Body of pancreas (tissue), 4 donors: ENCODE results near the gene CDS1.

Experiments
- POLR2A ChIP-seq, 3 donors: fragments of 450-650 bp; IDR thresholded peaks; one replicate each; pipeline ENCODE4 v1.6.1; 2016; ENCODE audit warnings: antibody characterized with exemption in 3 of 3, mild to moderate bottlenecking in 2 of 3
- TF ChIP-seq, protein P1 (sequence below), 7 experiments: fragments of 450-650 bp in 4 of 7; fragments of 200-600 bp in 3 of 7; sonication (generic) in 3 of 7; IDR thresholded peaks; one replicate each; pipeline ENCODE4 v1.5.1; 2016 to 2019; ENCODE audit warnings: antibody characterized with exemption in 7 of 7

DNA sequence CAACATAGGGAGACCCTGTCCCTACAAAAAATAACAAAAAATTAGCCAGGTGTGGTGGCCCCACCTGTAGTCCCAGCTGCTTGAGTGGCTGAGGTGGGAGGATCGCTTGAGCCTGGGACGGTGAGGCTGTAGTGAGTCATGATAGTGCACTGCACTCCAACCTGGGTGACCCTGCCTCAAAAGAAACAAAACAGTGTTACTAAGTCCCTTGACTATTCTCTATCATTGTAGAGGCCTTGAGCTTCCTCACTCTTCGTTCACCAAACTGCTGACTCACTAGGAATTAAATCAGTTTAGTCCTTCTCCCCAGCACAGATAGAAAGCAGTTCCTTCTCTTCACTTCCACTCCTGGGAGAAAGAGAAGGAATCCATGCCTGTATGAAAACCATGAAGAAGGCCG, 14.5 kb downstream of the CDS1 start:
- no peak for TF ChIP-seq POLR2A (IDR thresholded peaks at IDR 0.05)
- TF ChIP-seq, protein P1, sequence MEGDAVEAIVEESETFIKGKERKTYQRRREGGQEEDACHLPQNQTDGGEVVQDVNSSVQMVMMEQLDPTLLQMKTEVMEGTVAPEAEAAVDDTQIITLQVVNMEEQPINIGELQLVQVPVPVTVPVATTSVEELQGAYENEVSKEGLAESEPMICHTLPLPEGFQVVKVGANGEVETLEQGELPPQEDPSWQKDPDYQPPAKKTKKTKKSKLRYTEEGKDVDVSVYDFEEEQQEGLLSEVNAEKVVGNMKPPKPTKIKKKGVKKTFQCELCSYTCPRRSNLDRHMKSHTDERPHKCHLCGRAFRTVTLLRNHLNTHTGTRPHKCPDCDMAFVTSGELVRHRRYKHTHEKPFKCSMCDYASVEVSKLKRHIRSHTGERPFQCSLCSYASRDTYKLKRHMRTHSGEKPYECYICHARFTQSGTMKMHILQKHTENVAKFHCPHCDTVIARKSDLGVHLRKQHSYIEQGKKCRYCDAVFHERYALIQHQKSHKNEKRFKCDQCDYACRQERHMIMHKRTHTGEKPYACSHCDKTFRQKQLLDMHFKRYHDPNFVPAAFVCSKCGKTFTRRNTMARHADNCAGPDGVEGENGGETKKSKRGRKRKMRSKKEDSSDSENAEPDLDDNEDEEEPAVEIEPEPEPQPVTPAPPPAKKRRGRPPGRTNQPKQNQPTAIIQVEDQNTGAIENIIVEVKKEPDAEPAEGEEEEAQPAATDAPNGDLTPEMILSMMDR (IDR thresholded peaks at IDR 0.05): no peak
